Upper lobe of left lung (tissue), 6 donors: ENCODE measurements around the gene ANO2. TPM values are rescaled to one million over a fixed set of nuclear protein-coding genes. Genes with fewer than 3 reads are reported as not detected.
A peak's percentile ranks its signal among the peaks of the same experiment; 100 is the strongest.

ENCODE experiments used
- ATAC-seq, 2 donors: fragments of 200-7000 bp; cut with Tn5 transposase; one replicate each; pipeline ENCODE4 v1.9.1; 2022; ENCODE audit warnings: mild to moderate bottlenecking in 2 of 2, moderate library complexity in 2 of 2; ENCODE audit not compliant: low FRiP score in 2 of 2
- DNase-seq, 2 donors: peaks; one replicate each; pipeline ENCODE4 v3.0.0-alpha.2; 2019 to 2020
- H3K27ac ChIP-seq, 4 donors: fragments of 200-600 bp; sonication (generic); one replicate each; pipeline ENCODE4 v1.5.1; 2016 to 2019
- H3K27me3 ChIP-seq, 4 donors: fragments of 200-600 bp; sonication (generic); one replicate each; pipeline ENCODE4 v1.5.1; 2017 to 2019
- H3K36me3 ChIP-seq, 4 donors: fragments of 200-600 bp; sonication (generic); one replicate each; pipeline ENCODE4 v1.5.1; 2016 to 2019
- H3K4me1 ChIP-seq, 4 donors: fragments of 200-600 bp; sonication (generic); one replicate each; pipeline ENCODE4 v1.5.1; 2018 to 2019
- H3K4me3 ChIP-seq, 4 donors: fragments of 200-600 bp; sonication (generic); one replicate each; pipeline ENCODE4 v1.5.1; 2017 to 2019; ENCODE audit warnings: mild to moderate bottlenecking in 2 of 4, moderate library complexity in 1 of 4
- H3K9me3 ChIP-seq, 4 donors: fragments of 200-600 bp; sonication (generic); one replicate each; pipeline ENCODE4 v1.5.1; 2018 to 2019
- EP300 ChIP-seq, 4 donors: sonication (generic); formaldehyde crosslinking; IDR thresholded peaks; one replicate each; pipeline ENCODE4 v1.5.1; 2017; ENCODE audit warnings: antibody characterized with exemption in 4 of 4, control low read depth in 2 of 4
- POLR2A ChIP-seq, 4 donors: fragments of 450-650 bp; IDR thresholded peaks; one replicate each; pipeline ENCODE4 v1.5.1; 2016 to 2017; ENCODE audit warnings: antibody characterized with exemption in 4 of 4, mild to moderate bottlenecking in 2 of 4
- POLR2AphosphoS5 ChIP-seq, 2 donors: sonication (generic); formaldehyde crosslinking; IDR thresholded peaks; one replicate each; pipeline ENCODE4 v1.5.1; 2017; ENCODE audit warnings: antibody characterized with exemption in 2 of 2
- WGBS, 2 donors: methylation state at CpG; one replicate each; pipeline ENCODE4 v1.1.5; 2017 to 2018; 5-methylcytosine and 5-hydroxymethylcytosine counted together
- total RNA-seq, 6 donors: library from RNA; depleted of rRNA in 4 of 6; stranded (reverse); fragments of >200 nt in 4 of 6; gene quantifications; one replicate each; pipeline versions ENCODE4 v1.1.0 to v1.2.1, GENCODE V29; 2016 to 2021
- TF ChIP-seq, protein P1 (sequence below), 6 experiments: fragments of 450-650 bp in 4 of 6; fragments of 200-600 bp in 2 of 6; sonication (generic) in 2 of 6; IDR thresholded peaks; one replicate each; pipeline ENCODE4 v1.5.1; 2016 to 2019; ENCODE audit warnings: antibody characterized with exemption in 6 of 6
- donor health status: DM: no; HTN: no; CAD: no; lungs with moderate emphysema.
- donor health status: DM: no; HTN: yes; CAD: no; lungs with severe emphysema.

Gene ANO2
- total RNA-seq, 6 donors from 2014 or later: 4.4 to 78.6 (median 17.5) TPM

DNA sequence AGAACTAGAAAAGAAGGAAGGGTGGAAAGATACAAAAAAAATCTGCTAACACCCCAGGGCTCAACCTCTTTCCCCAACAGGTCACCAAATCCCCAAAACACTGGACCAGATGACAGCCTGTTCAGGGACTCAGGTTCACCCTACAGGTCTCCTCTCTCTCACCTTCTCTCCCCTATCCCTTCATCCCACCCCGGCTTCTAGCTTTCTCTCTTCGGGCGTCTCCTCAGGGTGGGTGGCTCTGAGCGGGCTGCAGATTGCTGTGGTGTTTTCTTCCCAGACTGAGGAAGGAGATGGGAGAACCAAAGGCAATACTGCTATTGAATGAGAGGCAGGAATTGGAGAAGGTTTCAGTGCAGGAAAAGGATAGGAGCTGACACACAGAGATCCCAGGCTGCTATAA lies 39.3 kb downstream of the ANO2 start:
- TF ChIP-seq, protein P1, sequence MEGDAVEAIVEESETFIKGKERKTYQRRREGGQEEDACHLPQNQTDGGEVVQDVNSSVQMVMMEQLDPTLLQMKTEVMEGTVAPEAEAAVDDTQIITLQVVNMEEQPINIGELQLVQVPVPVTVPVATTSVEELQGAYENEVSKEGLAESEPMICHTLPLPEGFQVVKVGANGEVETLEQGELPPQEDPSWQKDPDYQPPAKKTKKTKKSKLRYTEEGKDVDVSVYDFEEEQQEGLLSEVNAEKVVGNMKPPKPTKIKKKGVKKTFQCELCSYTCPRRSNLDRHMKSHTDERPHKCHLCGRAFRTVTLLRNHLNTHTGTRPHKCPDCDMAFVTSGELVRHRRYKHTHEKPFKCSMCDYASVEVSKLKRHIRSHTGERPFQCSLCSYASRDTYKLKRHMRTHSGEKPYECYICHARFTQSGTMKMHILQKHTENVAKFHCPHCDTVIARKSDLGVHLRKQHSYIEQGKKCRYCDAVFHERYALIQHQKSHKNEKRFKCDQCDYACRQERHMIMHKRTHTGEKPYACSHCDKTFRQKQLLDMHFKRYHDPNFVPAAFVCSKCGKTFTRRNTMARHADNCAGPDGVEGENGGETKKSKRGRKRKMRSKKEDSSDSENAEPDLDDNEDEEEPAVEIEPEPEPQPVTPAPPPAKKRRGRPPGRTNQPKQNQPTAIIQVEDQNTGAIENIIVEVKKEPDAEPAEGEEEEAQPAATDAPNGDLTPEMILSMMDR (IDR thresholded peaks at IDR 0.05): no peak
- no peak for TF ChIP-seq POLR2AphosphoS5 (IDR thresholded peaks at IDR 0.05)
- TF ChIP-seq EP300 (IDR thresholded peaks at IDR 0.05): no peak
- ATAC-seq: no peak

DNA sequence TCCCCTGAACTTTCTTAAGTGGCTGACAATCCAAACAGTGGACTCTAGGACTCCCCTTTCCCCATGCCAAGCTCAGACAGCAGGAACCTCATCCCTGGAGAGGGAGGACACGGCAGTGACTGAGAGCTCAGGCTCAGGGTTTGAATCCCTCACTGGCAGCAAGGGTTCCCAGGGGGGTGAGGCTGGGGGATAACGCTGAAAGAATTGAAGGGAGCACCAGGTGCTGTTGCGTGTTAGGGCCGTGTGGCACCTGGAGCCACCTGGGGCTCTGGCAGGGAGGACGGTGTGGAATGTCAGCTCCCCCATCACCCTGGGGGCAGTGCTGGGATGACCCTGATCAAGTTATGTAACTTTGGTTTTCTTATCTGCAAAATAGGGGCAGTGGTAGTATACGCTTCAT lies 40.1 kb downstream of the ANO2 start:
- Histone ChIP-seq H3K36me3 (peaks cover 0 to 14% (median 0%) of the 10 kb centered on the region in 4 donors), H3K4me3 (no peak overlapping the region), H3K4me1 (no peaks in the 10 kb centered on the region), H3K27ac (no peak overlapping the region), H3K27me3 (no peaks in the 10 kb centered on the region), H3K9me3 (no peaks in the 10 kb centered on the region)
- ATAC-seq (no peak), DNase-seq (no peak)
- TF ChIP-seq POLR2AphosphoS5 (IDR thresholded peaks at IDR 0.05) (no peak), POLR2A (IDR thresholded peaks at IDR 0.05) (no peak), EP300 (IDR thresholded peaks at IDR 0.05) (no peak)
- TF ChIP-seq, protein P1 (IDR thresholded peaks at IDR 0.05): no peak
- WGBS, 2 donors: 63 to 79% methylated on average over 6 of the region's 6 CpGs

More for the DNA sequence above, 39.3 kb downstream of the ANO2 start:
- WGBS, 2 donors: 88 to 92% methylated on average over 4 of the region's 4 CpGs
- Histone ChIP-seq H3K36me3 (peaks cover 0 to 14% (median 0%) of the 10 kb centered on the region in 4 donors), H3K9me3 (no peaks in the 10 kb centered on the region), H3K4me1 (no peaks in the 10 kb centered on the region), H3K27me3 (no peaks in the 10 kb centered on the region), H3K4me3 (no peak overlapping the region), H3K27ac (no peak overlapping the region)
- DNase-seq: peak in 1 of 2 donors; percentile 1

DNA sequence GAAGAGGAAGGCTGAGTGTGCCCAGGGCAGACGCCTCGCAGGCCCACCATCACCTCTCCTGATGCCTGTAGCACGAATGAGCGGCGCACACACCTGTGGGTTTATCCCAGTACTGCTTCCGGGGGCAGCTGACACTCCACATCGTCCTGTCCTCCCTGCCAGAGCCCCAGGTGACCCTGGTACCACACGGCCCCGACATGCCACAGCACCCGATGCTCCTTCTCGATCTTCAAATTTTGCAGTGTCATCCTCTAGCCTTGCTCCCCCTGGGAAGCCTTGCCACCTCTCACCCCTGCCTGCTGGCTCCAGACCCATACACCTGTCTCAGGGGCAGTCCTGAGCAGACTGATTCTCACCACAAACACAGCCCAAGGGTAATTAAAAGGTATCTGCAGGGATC lies 40.6 kb downstream of the ANO2 start:
- Histone ChIP-seq H3K4me3 (no peak overlapping the region), H3K27me3 (no peaks in the 10 kb centered on the region), H3K27ac (no peak overlapping the region), H3K9me3 (no peaks in the 10 kb centered on the region), H3K4me1 (no peaks in the 10 kb centered on the region), H3K36me3 (peaks cover 0 to 15% (median 0%) of the 10 kb centered on the region in 4 donors)
- ATAC-seq: no peak
- DNase-seq: no peak
- TF ChIP-seq POLR2AphosphoS5 (IDR thresholded peaks at IDR 0.05): no peak
- TF ChIP-seq, protein P1 (IDR thresholded peaks at IDR 0.05): no peak
- no peak for TF ChIP-seq EP300 (IDR thresholded peaks at IDR 0.05)
- no peak for TF ChIP-seq POLR2A (IDR thresholded peaks at IDR 0.05)
- WGBS, 2 donors: 77 to 88% methylated on average over 10 to 11 of the region's 11 CpGs

DNA sequence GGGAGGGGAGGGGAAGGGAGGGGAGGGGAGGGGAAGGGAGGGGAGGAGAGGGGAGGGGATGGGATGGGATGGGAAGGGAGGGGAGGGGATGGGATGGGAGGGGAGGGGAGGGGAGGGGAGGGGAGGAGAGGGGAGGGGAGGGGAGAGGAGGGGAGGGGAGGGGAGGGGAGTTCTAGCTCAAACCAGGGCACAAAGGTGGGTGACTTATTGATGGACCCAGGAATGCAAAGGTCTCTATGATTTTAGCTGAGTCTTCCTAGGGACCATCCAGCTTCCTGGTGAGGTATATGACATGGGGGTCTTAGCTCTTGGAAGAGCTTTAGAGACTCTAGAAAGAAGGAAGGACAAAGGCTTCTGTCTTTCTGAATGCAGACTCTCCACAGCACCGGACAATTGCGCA lies 42.3 kb downstream of the ANO2 start:
- WGBS, 2 donors: 95 to 100% methylated on average over 2 of the region's 2 CpGs
- H3K36me3 ChIP-seq: peaks cover 0 to 19% (median 0%) of the 10 kb centered on the region in 4 donors
- H3K4me3 ChIP-seq: no peak overlapping the region
- ATAC-seq (no peak), DNase-seq (no peak)
- TF ChIP-seq, protein P1 (IDR thresholded peaks at IDR 0.05): no peak
- TF ChIP-seq EP300 (IDR thresholded peaks at IDR 0.05) (no peak), POLR2AphosphoS5 (IDR thresholded peaks at IDR 0.05) (no peak), POLR2A (IDR thresholded peaks at IDR 0.05) (no peak)
- no peaks in the 10 kb centered on the region for H3K27me3 ChIP-seq
- H3K4me1 ChIP-seq: no peaks in the 10 kb centered on the region
- H3K9me3 ChIP-seq: no peaks in the 10 kb centered on the region
- H3K27ac ChIP-seq: no peak overlapping the region

DNA sequence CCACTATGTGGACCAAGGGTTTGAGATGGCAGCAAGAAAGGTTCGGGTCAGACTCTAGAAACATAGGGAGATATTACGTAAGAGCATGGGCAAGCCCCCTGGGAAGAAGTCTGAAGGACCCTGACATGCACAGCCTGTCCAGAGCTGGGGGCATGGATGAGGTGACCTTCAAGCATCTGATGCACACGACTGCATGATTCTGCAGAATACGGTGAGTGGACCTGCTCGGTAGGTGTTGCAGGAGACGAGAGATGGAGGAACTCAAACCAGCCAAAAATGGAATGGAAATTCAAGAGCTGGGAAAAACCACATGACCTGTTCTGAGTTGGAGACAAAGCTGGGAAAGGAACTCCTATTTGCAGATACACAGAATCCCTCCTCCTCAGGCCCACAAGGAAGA lies 43.6 kb downstream of the ANO2 start:
- TF ChIP-seq EP300 (IDR thresholded peaks at IDR 0.05): no peak
- TF ChIP-seq POLR2AphosphoS5 (IDR thresholded peaks at IDR 0.05): no peak
- no peak for TF ChIP-seq POLR2A (IDR thresholded peaks at IDR 0.05)
- TF ChIP-seq, protein P1 (IDR thresholded peaks at IDR 0.05): no peak
- Histone ChIP-seq H3K4me3 (no peak overlapping the region), H3K27me3 (no peaks in the 10 kb centered on the region), H3K9me3 (no peaks in the 10 kb centered on the region), H3K27ac (no peak overlapping the region), H3K4me1 (no peaks in the 10 kb centered on the region), H3K36me3 (peaks cover 0 to 16% (median 0%) of the 10 kb centered on the region in 4 donors)
- no peak for ATAC-seq
- WGBS, 2 donors: 91 to 92% methylated on average over 6 of the region's 6 CpGs
- no peak for DNase-seq
